WTC11 (cell line): ENCODE results near the gene ARMC6. TPM values are rescaled to one million over a fixed set of nuclear protein-coding genes. Genes with fewer than 3 reads are reported as not detected.

ENCODE experiments used
- ATAC-seq: fragments of 200-7000 bp; cut with Tn5 transposase; 2 replicates; pipeline ENCODE4 v1.10.0; 2021; ENCODE audit warnings: mild to moderate bottlenecking, moderate library complexity
- CTCF ChIA-PET: fragments of 300-600 bp; sonication (Branson Sonifier 250); formaldehyde crosslinking; loops from one replicate; lab custom pipeline; 2021; ENCODE audit warnings: antibody characterized with exemption; lab: Charles Lee
- POLR2A ChIA-PET: fragments of 350-600 bp; sonication (Branson Sonifier 250); formaldehyde crosslinking; loops from one replicate; lab custom pipeline; 2021; ENCODE audit warnings: antibody characterized with exemption; lab: Charles Lee
- DNase-seq: peaks from one replicate; pipeline ENCODE4 v3.0.0; 2021; ENCODE audit warnings: low spot score
- H3K27ac Mint-ChIP-seq: 2 replicates; pipeline ENCODE4 v1.8.0; 2021; ENCODE audit warnings: mixed read lengths
- H3K27me3 Mint-ChIP-seq: 2 replicates; pipeline ENCODE4 v1.8.0; 2021; ENCODE audit warnings: low read depth, mild to moderate bottlenecking, moderate library complexity, mixed read lengths
- H3K36me3 Mint-ChIP-seq: 2 replicates; pipeline ENCODE4 v1.8.0; 2021; ENCODE audit warnings: mixed read lengths
- H3K4me1 Mint-ChIP-seq: 2 replicates; pipeline ENCODE4 v1.8.0; 2022; ENCODE audit warnings: mixed read lengths
- H3K4me3 Mint-ChIP-seq: 2 replicates; pipeline ENCODE4 v1.8.0; 2021; ENCODE audit warnings: mild to moderate bottlenecking, moderate library complexity, mixed read lengths
- H3K9me3 Mint-ChIP-seq: 2 replicates; pipeline ENCODE4 v1.8.0; 2021; ENCODE audit warnings: mixed read lengths
- CREM ChIP-seq: sonication (generic); formaldehyde crosslinking; IDR thresholded peaks from 2 replicates; pipeline ENCODE4 v1.8.1; 2022; ENCODE audit warnings: mild to moderate bottlenecking, missing genetic modification reagents, moderate library complexity
- EMX1 ChIP-seq: fragments of 250-450 bp; sonication (Bioruptor Pico); IDR thresholded peaks from 2 replicates; pipeline ENCODE4 v1.8.0; 2021; ENCODE audit warnings: mild to moderate bottlenecking
- ESRRA ChIP-seq: sonication (generic); formaldehyde crosslinking; IDR thresholded peaks from 2 replicates; pipeline ENCODE4 v1.8.1; 2022; ENCODE audit warnings: mild to moderate bottlenecking, missing genetic modification reagents, borderline replicate concordance
- FOXK1 ChIP-seq: sonication (generic); formaldehyde crosslinking; IDR thresholded peaks from 2 replicates; pipeline ENCODE4 v1.8.0; 2022; ENCODE audit warnings: mild to moderate bottlenecking, moderate library complexity, missing genetic modification reagents
- GTF2I ChIP-seq: fragments of 250-450 bp; sonication (Bioruptor Pico); conservative IDR thresholded peaks from 2 replicates; pipeline ENCODE4 v1.4.0; 2021; ENCODE audit warnings: mild to moderate bottlenecking
- IRF2 ChIP-seq: sonication (generic); formaldehyde crosslinking; IDR thresholded peaks from 2 replicates; pipeline ENCODE4 v1.8.0; 2022; ENCODE audit warnings: low read depth, missing genetic modification reagents, borderline replicate concordance
- KAT7 ChIP-seq: sonication (generic); formaldehyde crosslinking; IDR thresholded peaks from 2 replicates; pipeline ENCODE4 v1.8.1; 2023; ENCODE audit warnings: missing genetic modification reagents, mild to moderate bottlenecking, borderline replicate concordance
- OVOL2 ChIP-seq: fragments of 250-450 bp; sonication (Bioruptor Pico); IDR thresholded peaks from 2 replicates; pipeline ENCODE4 v1.9.0; 2021; ENCODE audit warnings: mild to moderate bottlenecking, borderline replicate concordance
- RELA ChIP-seq: sonication (generic); formaldehyde crosslinking; IDR thresholded peaks from 2 replicates; pipeline ENCODE4 v1.8.1; 2022; ENCODE audit warnings: missing genetic modification reagents, mild to moderate bottlenecking, borderline replicate concordance
- SMAD4 ChIP-seq: sonication (generic); formaldehyde crosslinking; IDR thresholded peaks from 2 replicates; pipeline ENCODE4 v1.8.0; 2022; ENCODE audit warnings: mild to moderate bottlenecking, missing genetic modification reagents
- TEAD4 ChIP-seq: sonication (generic); formaldehyde crosslinking; IDR thresholded peaks from 2 replicates; pipeline ENCODE4 v1.8.0; 2022; ENCODE audit warnings: mild to moderate bottlenecking, missing genetic modification reagents
- ZBTB21 ChIP-seq: sonication (generic); formaldehyde crosslinking; IDR thresholded peaks from 2 replicates; pipeline ENCODE4 v1.8.1; 2023; ENCODE audit warnings: mild to moderate bottlenecking, missing genetic modification reagents, borderline replicate concordance
- ZNF219 ChIP-seq: sonication (generic); formaldehyde crosslinking; IDR thresholded peaks from 2 replicates; pipeline ENCODE4 v1.8.0; 2023; ENCODE audit warnings: missing genetic modification reagents, mild to moderate bottlenecking, borderline replicate concordance
- ZNF232 ChIP-seq: sonication (generic); formaldehyde crosslinking; IDR thresholded peaks from 2 replicates; pipeline ENCODE4 v1.8.0; 2022; ENCODE audit warnings: mild to moderate bottlenecking, missing genetic modification reagents
- ZNF317 ChIP-seq: sonication (generic); formaldehyde crosslinking; IDR thresholded peaks from 2 replicates; pipeline ENCODE4 v1.8.1; 2023; ENCODE audit warnings: low read depth, mild to moderate bottlenecking, moderate library complexity, missing genetic modification reagents, borderline replicate concordance
- ZNF423 ChIP-seq: fragments of 250-450 bp; sonication (Bioruptor Pico); IDR thresholded peaks from 2 replicates; pipeline ENCODE4 v2.1.2; 2022; ENCODE audit warnings: mild to moderate bottlenecking, moderate library complexity
- ZNF671 ChIP-seq: fragments of 250-450 bp; sonication (Bioruptor Pico); IDR thresholded peaks from 2 replicates; pipeline ENCODE4 v1.8.0; 2021; ENCODE audit warnings: mild to moderate bottlenecking
- total RNA-seq: library from RNA; stranded (reverse); gene quantifications from 3 replicates; pipeline ENCODE4 v1.2.3, GENCODE V29; 2021
- TF ChIP-seq, protein P1 (sequence below): sonication (generic); formaldehyde crosslinking; IDR thresholded peaks from 2 replicates; pipeline ENCODE4 v1.8.1; 2022; ENCODE audit warnings: low read depth, missing genetic modification reagents, borderline replicate concordance
- TF ChIP-seq, protein P2 (sequence below): sonication (generic); formaldehyde crosslinking; IDR thresholded peaks from 2 replicates; pipeline ENCODE4 v1.8.0; 2023; ENCODE audit warnings: missing genetic modification reagents, mild to moderate bottlenecking, borderline replicate concordance
- TF ChIP-seq, protein P3 (sequence below): fragments of 200-600 bp; IDR thresholded peaks from 2 replicates; pipeline ENCODE4 v1.8.0; 2022; ENCODE audit warnings: antibody characterized with exemption
- TF ChIP-seq, protein P4 (sequence below): sonication (generic); formaldehyde crosslinking; IDR thresholded peaks from 2 replicates; pipeline ENCODE4 v1.8.0; 2022; ENCODE audit warnings: mild to moderate bottlenecking, missing genetic modification reagents
- TF ChIP-seq, protein P5 (sequence below): sonication (generic); formaldehyde crosslinking; IDR thresholded peaks from 2 replicates; pipeline ENCODE4 v1.8.1; 2023; ENCODE audit warnings: mild to moderate bottlenecking, missing genetic modification reagents
- TF ChIP-seq, protein P6 (sequence below): fragments of 250-450 bp; sonication (Bioruptor Pico); IDR thresholded peaks from 2 replicates; pipeline ENCODE4 v2.1.2; 2022; ENCODE audit warnings: mild to moderate bottlenecking, moderate library complexity
- TF ChIP-seq, protein P7 (sequence below): sonication (generic); formaldehyde crosslinking; conservative IDR thresholded peaks from 2 replicates; pipeline ENCODE4 v1.8.1; 2022; ENCODE audit warnings: mild to moderate bottlenecking, missing genetic modification reagents

The ARMC6 gene
- total RNA-seq, 1 experiment from 2014 or later, result 58.8 TPM

DNA sequence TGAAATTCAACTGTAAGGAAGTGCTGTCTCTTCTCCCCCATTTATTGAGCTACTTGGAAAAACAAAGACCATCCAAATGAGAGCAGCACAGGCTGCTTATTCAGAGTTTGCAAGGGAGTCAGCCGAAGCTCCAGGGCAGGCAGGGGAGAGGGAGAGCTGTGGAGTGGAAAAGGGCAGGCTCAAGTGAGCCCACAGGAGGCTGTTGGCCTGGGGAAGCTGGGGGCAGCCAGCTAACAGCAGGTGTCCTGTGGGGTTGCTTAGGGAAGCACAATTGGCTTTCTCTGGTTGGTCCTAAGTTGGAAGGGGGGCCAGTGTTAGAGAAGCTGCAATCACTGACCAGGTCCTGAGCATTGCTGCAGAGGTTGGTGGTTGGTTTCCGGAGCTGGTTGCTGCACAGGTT, 54.3 kb downstream of the ARMC6 start:
- peaks cover 28% of the 10 kb centered on the region for H3K27me3 Mint-ChIP-seq
- H3K4me1 Mint-ChIP-seq, result peaks cover 21% of the 10 kb centered on the region
- no peak overlapping the region for H3K4me3 Mint-ChIP-seq
- TF ChIP-seq, protein P1, sequence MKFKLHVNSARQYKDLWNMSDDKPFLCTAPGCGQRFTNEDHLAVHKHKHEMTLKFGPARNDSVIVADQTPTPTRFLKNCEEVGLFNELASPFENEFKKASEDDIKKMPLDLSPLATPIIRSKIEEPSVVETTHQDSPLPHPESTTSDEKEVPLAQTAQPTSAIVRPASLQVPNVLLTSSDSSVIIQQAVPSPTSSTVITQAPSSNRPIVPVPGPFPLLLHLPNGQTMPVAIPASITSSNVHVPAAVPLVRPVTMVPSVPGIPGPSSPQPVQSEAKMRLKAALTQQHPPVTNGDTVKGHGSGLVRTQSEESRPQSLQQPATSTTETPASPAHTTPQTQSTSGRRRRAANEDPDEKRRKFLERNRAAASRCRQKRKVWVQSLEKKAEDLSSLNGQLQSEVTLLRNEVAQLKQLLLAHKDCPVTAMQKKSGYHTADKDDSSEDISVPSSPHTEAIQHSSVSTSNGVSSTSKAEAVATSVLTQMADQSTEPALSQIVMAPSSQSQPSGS (CRISPR knock-in tag), result no peak
- TF ChIP-seq ZNF423 (CRISPR knock-in tag) (no peak), ESRRA (CRISPR knock-in tag) (no peak), KAT7 (CRISPR knock-in tag) (no peak), CREM (CRISPR knock-in tag) (no peak), ZNF317 (no peak), OVOL2 (no peak), SMAD4 (CRISPR knock-in tag) (no peak), ZNF232 (no peak)
- TF ChIP-seq, protein P2, sequence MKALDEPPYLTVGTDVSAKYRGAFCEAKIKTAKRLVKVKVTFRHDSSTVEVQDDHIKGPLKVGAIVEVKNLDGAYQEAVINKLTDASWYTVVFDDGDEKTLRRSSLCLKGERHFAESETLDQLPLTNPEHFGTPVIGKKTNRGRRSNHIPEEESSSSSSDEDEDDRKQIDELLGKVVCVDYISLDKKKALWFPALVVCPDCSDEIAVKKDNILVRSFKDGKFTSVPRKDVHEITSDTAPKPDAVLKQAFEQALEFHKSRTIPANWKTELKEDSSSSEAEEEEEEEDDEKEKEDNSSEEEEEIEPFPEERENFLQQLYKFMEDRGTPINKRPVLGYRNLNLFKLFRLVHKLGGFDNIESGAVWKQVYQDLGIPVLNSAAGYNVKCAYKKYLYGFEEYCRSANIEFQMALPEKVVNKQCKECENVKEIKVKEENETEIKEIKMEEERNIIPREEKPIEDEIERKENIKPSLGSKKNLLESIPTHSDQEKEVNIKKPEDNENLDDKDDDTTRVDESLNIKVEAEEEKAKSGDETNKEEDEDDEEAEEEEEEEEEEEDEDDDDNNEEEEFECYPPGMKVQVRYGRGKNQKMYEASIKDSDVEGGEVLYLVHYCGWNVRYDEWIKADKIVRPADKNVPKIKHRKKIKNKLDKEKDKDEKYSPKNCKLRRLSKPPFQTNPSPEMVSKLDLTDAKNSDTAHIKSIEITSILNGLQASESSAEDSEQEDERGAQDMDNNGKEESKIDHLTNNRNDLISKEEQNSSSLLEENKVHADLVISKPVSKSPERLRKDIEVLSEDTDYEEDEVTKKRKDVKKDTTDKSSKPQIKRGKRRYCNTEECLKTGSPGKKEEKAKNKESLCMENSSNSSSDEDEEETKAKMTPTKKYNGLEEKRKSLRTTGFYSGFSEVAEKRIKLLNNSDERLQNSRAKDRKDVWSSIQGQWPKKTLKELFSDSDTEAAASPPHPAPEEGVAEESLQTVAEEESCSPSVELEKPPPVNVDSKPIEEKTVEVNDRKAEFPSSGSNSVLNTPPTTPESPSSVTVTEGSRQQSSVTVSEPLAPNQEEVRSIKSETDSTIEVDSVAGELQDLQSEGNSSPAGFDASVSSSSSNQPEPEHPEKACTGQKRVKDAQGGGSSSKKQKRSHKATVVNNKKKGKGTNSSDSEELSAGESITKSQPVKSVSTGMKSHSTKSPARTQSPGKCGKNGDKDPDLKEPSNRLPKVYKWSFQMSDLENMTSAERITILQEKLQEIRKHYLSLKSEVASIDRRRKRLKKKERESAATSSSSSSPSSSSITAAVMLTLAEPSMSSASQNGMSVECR (CRISPR knock-in tag), result no peak
- TF ChIP-seq, protein P3, sequence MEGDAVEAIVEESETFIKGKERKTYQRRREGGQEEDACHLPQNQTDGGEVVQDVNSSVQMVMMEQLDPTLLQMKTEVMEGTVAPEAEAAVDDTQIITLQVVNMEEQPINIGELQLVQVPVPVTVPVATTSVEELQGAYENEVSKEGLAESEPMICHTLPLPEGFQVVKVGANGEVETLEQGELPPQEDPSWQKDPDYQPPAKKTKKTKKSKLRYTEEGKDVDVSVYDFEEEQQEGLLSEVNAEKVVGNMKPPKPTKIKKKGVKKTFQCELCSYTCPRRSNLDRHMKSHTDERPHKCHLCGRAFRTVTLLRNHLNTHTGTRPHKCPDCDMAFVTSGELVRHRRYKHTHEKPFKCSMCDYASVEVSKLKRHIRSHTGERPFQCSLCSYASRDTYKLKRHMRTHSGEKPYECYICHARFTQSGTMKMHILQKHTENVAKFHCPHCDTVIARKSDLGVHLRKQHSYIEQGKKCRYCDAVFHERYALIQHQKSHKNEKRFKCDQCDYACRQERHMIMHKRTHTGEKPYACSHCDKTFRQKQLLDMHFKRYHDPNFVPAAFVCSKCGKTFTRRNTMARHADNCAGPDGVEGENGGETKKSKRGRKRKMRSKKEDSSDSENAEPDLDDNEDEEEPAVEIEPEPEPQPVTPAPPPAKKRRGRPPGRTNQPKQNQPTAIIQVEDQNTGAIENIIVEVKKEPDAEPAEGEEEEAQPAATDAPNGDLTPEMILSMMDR, result no peak
- TF ChIP-seq, protein P4, sequence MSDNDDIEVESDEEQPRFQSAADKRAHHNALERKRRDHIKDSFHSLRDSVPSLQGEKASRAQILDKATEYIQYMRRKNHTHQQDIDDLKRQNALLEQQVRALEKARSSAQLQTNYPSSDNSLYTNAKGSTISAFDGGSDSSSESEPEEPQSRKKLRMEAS (CRISPR knock-in tag), result no peak
- H3K9me3 Mint-ChIP-seq, result no peaks in the 10 kb centered on the region
- no peak for DNase-seq
- peak overlapping the region; percentile 3; the same call in 1 of the 2 replicates for H3K27ac Mint-ChIP-seq
- ATAC-seq, result no peak
- CTCF ChIA-PET, result interaction anchor here (1.6 to 1.7 kb wide), 2 partner anchors 23 to 28 kb away, joined by 6 to 8 read pairs; no protein-coding TSS in a partner anchor
- POLR2A ChIA-PET, result no interaction called here
- H3K36me3 Mint-ChIP-seq, result no peaks in the 10 kb centered on the region

DNA sequence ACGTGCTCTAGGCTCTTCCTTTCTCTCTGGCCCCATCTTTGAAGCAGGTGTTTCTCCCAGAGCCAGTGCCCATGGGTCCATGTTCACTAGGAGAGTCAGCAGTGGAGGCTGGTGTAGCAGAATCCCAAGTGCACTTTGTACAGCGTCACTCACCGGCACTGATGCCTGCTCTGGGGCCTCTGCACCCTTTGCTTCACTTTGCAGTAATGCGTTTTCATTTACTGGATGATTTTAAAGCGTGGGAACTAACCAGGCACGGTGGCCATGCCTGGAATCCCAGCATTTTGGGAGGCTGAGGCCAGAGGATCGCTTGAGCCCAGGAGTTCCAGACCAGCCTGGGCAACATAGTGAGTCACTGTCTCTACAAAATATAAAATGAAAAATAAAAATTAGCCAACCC, 61.1 kb downstream of the ARMC6 start:
- no peak for DNase-seq
- Mint-ChIP-seq H3K4me3 (no peak overlapping the region), H3K9me3 (no peaks in the 10 kb centered on the region), H3K27ac (no peak overlapping the region; the same call in 1 of the 2 replicates), H3K27me3 (peaks cover 20% of the 10 kb centered on the region), H3K4me1 (peaks cover 16% of the 10 kb centered on the region), H3K36me3 (no peaks in the 10 kb centered on the region)
- TF ChIP-seq ZBTB21 (CRISPR knock-in tag), result no peak
- TF ChIP-seq IRF2 (CRISPR knock-in tag), result no peak
- no peak for TF ChIP-seq ZNF219
- TF ChIP-seq ZNF671 (CRISPR knock-in tag), result no peak
- no peak for TF ChIP-seq FOXK1 (CRISPR knock-in tag)
- TF ChIP-seq EMX1, result no peak
- TF ChIP-seq, protein P5, sequence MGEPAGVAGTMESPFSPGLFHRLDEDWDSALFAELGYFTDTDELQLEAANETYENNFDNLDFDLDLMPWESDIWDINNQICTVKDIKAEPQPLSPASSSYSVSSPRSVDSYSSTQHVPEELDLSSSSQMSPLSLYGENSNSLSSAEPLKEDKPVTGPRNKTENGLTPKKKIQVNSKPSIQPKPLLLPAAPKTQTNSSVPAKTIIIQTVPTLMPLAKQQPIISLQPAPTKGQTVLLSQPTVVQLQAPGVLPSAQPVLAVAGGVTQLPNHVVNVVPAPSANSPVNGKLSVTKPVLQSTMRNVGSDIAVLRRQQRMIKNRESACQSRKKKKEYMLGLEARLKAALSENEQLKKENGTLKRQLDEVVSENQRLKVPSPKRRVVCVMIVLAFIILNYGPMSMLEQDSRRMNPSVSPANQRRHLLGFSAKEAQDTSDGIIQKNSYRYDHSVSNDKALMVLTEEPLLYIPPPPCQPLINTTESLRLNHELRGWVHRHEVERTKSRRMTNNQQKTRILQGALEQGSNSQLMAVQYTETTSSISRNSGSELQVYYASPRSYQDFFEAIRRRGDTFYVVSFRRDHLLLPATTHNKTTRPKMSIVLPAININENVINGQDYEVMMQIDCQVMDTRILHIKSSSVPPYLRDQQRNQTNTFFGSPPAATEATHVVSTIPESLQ (CRISPR knock-in tag), result no peak
- no peak for TF ChIP-seq GTF2I
- TF ChIP-seq, protein P6, sequence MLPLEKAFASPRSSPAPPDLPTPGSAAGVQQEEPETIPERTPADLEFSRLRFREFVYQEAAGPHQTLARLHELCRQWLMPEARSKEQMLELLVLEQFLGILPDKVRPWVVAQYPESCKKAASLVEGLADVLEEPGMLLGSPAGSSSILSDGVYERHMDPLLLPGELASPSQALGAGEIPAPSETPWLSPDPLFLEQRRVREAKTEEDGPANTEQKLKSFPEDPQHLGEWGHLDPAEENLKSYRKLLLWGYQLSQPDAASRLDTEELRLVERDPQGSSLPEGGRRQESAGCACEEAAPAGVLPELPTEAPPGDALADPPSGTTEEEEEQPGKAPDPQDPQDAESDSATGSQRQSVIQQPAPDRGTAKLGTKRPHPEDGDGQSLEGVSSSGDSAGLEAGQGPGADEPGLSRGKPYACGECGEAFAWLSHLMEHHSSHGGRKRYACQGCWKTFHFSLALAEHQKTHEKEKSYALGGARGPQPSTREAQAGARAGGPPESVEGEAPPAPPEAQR, result no peak
- no peak for TF ChIP-seq TEAD4
- no peak for TF ChIP-seq RELA (CRISPR knock-in tag)
- TF ChIP-seq, protein P7, sequence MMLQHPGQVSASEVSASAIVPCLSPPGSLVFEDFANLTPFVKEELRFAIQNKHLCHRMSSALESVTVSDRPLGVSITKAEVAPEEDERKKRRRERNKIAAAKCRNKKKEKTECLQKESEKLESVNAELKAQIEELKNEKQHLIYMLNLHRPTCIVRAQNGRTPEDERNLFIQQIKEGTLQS (CRISPR knock-in tag), result no peak
- POLR2A ChIA-PET, result no interaction called here
- CTCF ChIA-PET, result interaction anchor here (2.1 kb wide), 1 partner anchor 22 kb away, joined by 9 read pairs; no protein-coding TSS in a partner anchor
- no peak for ATAC-seq
